IMR-90 (cell line): ENCODE results near the gene TBX15.
A peak's percentile ranks its signal among the peaks of the same experiment; 100 is the strongest.

Experiments used
- CEBPB ChIP-seq: IDR thresholded peaks from 2 replicates; pipeline ENCODE4 v1.6.1; 2012; ENCODE audit warnings: low read depth, low read length, improper control_type of control experiment
- MAFK ChIP-seq: IDR thresholded peaks from 2 replicates; pipeline ENCODE4 v1.6.1; 2012; ENCODE audit warnings: low read depth, low read length, improper control_type of control experiment
- MXI1 ChIP-seq: IDR thresholded peaks from 2 replicates; pipeline ENCODE4 v1.6.1; 2012; ENCODE audit warnings: low read depth, mild to moderate bottlenecking, low read length, moderate library complexity, borderline replicate concordance
- POLR2A ChIP-seq: IDR thresholded peaks from 2 replicates; pipeline ENCODE4 v1.6.1; 2012; ENCODE audit warnings: mild to moderate bottlenecking, low read depth, low read length
- RAD21 ChIP-seq: IDR thresholded peaks from 2 replicates; pipeline ENCODE4 v1.6.1; 2012; ENCODE audit warnings: low read length, improper control_type of control experiment
- RFX5 ChIP-seq: IDR thresholded peaks from 2 replicates; pipeline ENCODE4 v1.8.0; 2012; ENCODE audit warnings: low read depth, mild to moderate bottlenecking, low read length, moderate library complexity
- TF ChIP-seq, protein P1 (sequence below): conservative IDR thresholded peaks from 2 replicates; pipeline ENCODE4 v1.5.1; 2012; ENCODE audit warnings: mild to moderate bottlenecking, low read depth, low read length, improper control_type of control experiment
- TF ChIP-seq, protein P2 (sequence below): fragments of 150-350 bp; IDR thresholded peaks from 2 replicates; pipeline ENCODE4 v1.6.1; 2016; ENCODE audit warnings: low read depth, mild to moderate bottlenecking, low read length, moderate library complexity, borderline replicate concordance
- TF ChIP-seq, protein P3 (sequence below): fragments of 150-350 bp; IDR thresholded peaks from 2 replicates; pipeline ENCODE4 v1.6.1; 2017; ENCODE audit warnings: mild to moderate bottlenecking, antibody characterized with exemption, low read length, low read depth

DNA sequence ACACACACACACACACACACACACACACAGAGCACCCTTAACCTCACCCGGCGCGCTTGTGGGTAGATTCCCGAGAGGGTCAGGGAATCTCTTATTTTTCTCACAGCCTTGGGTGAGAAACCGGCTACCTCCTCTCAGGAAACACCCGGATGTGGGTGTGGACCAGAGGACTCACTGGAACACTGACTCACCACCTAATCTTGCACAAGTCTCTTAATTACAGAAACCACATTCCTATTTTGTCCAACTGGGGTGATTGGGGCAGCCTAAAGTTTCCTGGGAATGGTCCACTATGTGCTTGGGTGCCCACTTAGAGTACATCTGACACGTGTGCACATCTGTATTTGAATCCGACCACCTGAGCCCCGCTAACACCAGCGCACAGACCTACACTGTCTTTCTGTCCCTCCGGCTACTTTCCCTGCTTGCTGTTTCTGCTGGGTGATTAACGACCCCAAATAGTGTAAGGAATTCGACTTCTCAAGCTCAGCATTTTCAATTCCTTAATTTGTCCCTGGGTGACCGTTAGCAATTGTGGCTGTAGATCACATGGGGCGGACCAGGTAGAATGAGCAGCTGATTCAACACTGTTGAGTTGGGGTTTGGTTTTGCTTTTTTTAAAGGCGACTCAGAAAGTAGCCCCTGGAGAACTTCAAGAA is 14.0 kb upstream of the TBX15 start:
- TF ChIP-seq, protein P1, sequence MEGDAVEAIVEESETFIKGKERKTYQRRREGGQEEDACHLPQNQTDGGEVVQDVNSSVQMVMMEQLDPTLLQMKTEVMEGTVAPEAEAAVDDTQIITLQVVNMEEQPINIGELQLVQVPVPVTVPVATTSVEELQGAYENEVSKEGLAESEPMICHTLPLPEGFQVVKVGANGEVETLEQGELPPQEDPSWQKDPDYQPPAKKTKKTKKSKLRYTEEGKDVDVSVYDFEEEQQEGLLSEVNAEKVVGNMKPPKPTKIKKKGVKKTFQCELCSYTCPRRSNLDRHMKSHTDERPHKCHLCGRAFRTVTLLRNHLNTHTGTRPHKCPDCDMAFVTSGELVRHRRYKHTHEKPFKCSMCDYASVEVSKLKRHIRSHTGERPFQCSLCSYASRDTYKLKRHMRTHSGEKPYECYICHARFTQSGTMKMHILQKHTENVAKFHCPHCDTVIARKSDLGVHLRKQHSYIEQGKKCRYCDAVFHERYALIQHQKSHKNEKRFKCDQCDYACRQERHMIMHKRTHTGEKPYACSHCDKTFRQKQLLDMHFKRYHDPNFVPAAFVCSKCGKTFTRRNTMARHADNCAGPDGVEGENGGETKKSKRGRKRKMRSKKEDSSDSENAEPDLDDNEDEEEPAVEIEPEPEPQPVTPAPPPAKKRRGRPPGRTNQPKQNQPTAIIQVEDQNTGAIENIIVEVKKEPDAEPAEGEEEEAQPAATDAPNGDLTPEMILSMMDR = no peak
- TF ChIP-seq, protein P2, sequence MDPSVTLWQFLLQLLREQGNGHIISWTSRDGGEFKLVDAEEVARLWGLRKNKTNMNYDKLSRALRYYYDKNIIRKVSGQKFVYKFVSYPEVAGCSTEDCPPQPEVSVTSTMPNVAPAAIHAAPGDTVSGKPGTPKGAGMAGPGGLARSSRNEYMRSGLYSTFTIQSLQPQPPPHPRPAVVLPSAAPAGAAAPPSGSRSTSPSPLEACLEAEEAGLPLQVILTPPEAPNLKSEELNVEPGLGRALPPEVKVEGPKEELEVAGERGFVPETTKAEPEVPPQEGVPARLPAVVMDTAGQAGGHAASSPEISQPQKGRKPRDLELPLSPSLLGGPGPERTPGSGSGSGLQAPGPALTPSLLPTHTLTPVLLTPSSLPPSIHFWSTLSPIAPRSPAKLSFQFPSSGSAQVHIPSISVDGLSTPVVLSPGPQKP = no peak
- no peak for TF ChIP-seq MXI1
- no peak for TF ChIP-seq RFX5
- TF ChIP-seq POLR2A = no peak
- TF ChIP-seq, protein P3, sequence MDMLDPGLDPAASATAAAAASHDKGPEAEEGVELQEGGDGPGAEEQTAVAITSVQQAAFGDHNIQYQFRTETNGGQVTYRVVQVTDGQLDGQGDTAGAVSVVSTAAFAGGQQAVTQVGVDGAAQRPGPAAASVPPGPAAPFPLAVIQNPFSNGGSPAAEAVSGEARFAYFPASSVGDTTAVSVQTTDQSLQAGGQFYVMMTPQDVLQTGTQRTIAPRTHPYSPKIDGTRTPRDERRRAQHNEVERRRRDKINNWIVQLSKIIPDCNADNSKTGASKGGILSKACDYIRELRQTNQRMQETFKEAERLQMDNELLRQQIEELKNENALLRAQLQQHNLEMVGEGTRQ = no peak
- no peak for TF ChIP-seq MAFK
- no peak for TF ChIP-seq RAD21
- peak; percentile 72 for TF ChIP-seq CEBPB
